HG03571 (cell line): ENCODE results near the gene USP21.

Experiments used
- ATAC-seq: cut with Tn5 transposase; IDR thresholded peaks from one replicate; pipeline ENCODE4 v1.9.1; 2021; ENCODE audit not compliant: unreplicated experiment

USP21 gene

GRCh38 chr1:161168906-161169305 lies 9.6 kb downstream of the USP21 start:
- ATAC-seq: no peak

GRCh38 chr1:161171191-161171590 lies 11.9 kb downstream of the USP21 start:
- ATAC-seq: no peak

- ATAC-seq: no peak
Measured at GRCh38 chr1:161171696-161172095, 12.4 kb downstream of the USP21 start.

GRCh38 chr1:161172349-161172748 lies 13.0 kb downstream of the USP21 start:
- ATAC-seq: no peak

- no peak for ATAC-seq
Measured at GRCh38 chr1:161172776-161173376, 13.6 kb downstream of the USP21 start.

GRCh38 chr1:161173711-161174110 lies 14.4 kb downstream of the USP21 start:
- ATAC-seq: no peak

GRCh38 chr1:161174911-161175310 lies 15.6 kb downstream of the USP21 start:
- no peak for ATAC-seq

- no peak for ATAC-seq
Measured at GRCh38 chr1:161175771-161176453, 16.6 kb downstream of the USP21 start.

GRCh38 chr1:161176468-161177111 lies 17.3 kb downstream of the USP21 start:
- no peak for ATAC-seq

GRCh38 chr1:161177112-161177935 lies 18.0 kb downstream of the USP21 start, which contains the start of gene B4GALT3:
TSS of gene B4GALT3 (minus strand) at chr1:161177507. CDS start at chr1:161176060, 1,447 bp downstream.
- ATAC-seq: peak; percentile 57

GRCh38 chr1:161177936-161178244 lies 18.6 kb downstream of the USP21 start:
- ATAC-seq: no peak

GRCh38 chr1:161179698-161180097 lies 20.4 kb downstream of the USP21 start:
- no peak for ATAC-seq

GRCh38 chr1:161180639-161181038 lies 21.3 kb downstream of the USP21 start:
- ATAC-seq: no peak

- ATAC-seq: no peak
Measured at GRCh38 chr1:161182214-161182613, 22.9 kb downstream of the USP21 start.

GRCh38 chr1:161185282-161185682 lies 26.0 kb downstream of the USP21 start:
- peak; percentile 52 for ATAC-seq

- ATAC-seq: peak; percentile 29
Measured at GRCh38 chr1:161185732-161186311, 26.5 kb downstream of the USP21 start.

GRCh38 chr1:161187311-161187710 lies 28.0 kb downstream of the USP21 start:
- no peak for ATAC-seq

GRCh38 chr1:161188381-161188780 lies 29.1 kb downstream of the USP21 start:
- no peak for ATAC-seq

GRCh38 chr1:161189036-161189435 lies 29.7 kb downstream of the USP21 start:
- ATAC-seq: no peak

- no peak for ATAC-seq
Measured at GRCh38 chr1:161190962-161191521, 31.7 kb downstream of the USP21 start.

- no peak for ATAC-seq
Measured at GRCh38 chr1:161191971-161192370, 32.7 kb downstream of the USP21 start.
